Chondrocyte (in vitro differentiated cells): ENCODE data around the gene FRMD3. TPM values are rescaled to one million over a fixed set of nuclear protein-coding genes. Genes with fewer than 3 reads are reported as not detected.

Experiments
- DNase-seq: peaks from one replicate; pipeline ENCODE4 v3.0.0; 2021; ENCODE audit warnings: mixed read lengths, low spot score
- H3K27ac Mint-ChIP-seq: one replicate; pipeline ENCODE4 v1.8.0; 2021; ENCODE audit warnings: mild to moderate bottlenecking, moderate library complexity, mixed read lengths; ENCODE audit not compliant: unreplicated experiment
- H3K27me3 Mint-ChIP-seq: 2 replicates; pipeline ENCODE4 v1.8.0; 2021; ENCODE audit warnings: low read depth, mixed read lengths
- H3K36me3 Mint-ChIP-seq: 2 replicates; pipeline ENCODE4 v1.8.0; 2021; ENCODE audit warnings: low read depth, mixed read lengths
- H3K4me1 Mint-ChIP-seq: 2 replicates; pipeline ENCODE4 v1.8.0; 2021; ENCODE audit warnings: low read depth, mild to moderate bottlenecking, mixed read lengths
- H3K4me3 Mint-ChIP-seq: one replicate; pipeline ENCODE4 v1.8.0; 2021; ENCODE audit warnings: mild to moderate bottlenecking, moderate library complexity, mixed read lengths; ENCODE audit not compliant: unreplicated experiment
- H3K9me3 Mint-ChIP-seq: 2 replicates; pipeline ENCODE4 v1.8.0; 2021; ENCODE audit warnings: low read depth, mixed read lengths
- total RNA-seq: library from RNA; stranded (reverse); gene quantifications from 3 replicates; pipeline ENCODE4 v1.2.1, GENCODE V29; 2021
- TF ChIP-seq, protein P1 (sequence below): fragments of 200-600 bp; sonication (generic); IDR thresholded peaks from 2 replicates; pipeline ENCODE4 v1.5.0; 2021; ENCODE audit warnings: antibody characterized with exemption, mild to moderate bottlenecking, moderate library complexity

FRMD3 gene
- total RNA-seq, 1 donor from 2014 or later = 1.1 TPM

DNA sequence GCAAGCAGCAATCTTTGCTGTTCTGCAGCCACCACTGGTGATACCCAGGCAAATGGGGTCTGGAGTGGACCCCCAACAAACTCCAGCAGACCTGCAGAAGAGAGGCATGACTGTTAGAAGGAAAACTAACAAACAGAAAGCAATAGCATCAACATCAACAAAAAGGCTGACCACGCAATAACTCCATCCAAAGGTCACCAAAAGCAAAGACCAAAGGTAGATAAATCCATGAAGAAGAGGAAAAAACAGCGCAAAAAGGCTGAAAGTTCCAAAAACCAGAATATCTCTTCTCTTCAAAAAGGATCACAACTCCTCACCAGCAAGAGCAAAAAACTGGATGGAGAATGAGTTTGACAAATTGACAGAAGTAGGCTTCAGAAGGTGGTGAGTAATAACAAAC lies 23.4 kb downstream of the FRMD3 start:
- Mint-ChIP-seq H3K4me1 (peaks cover under 1% of the 10 kb centered on the region), H3K27me3 (peaks cover 4% of the 10 kb centered on the region), H3K4me3 (no peak overlapping the region), H3K36me3 (no peaks in the 10 kb centered on the region), H3K27ac (no peak overlapping the region), H3K9me3 (peaks cover 4% of the 10 kb centered on the region)
- TF ChIP-seq, protein P1, sequence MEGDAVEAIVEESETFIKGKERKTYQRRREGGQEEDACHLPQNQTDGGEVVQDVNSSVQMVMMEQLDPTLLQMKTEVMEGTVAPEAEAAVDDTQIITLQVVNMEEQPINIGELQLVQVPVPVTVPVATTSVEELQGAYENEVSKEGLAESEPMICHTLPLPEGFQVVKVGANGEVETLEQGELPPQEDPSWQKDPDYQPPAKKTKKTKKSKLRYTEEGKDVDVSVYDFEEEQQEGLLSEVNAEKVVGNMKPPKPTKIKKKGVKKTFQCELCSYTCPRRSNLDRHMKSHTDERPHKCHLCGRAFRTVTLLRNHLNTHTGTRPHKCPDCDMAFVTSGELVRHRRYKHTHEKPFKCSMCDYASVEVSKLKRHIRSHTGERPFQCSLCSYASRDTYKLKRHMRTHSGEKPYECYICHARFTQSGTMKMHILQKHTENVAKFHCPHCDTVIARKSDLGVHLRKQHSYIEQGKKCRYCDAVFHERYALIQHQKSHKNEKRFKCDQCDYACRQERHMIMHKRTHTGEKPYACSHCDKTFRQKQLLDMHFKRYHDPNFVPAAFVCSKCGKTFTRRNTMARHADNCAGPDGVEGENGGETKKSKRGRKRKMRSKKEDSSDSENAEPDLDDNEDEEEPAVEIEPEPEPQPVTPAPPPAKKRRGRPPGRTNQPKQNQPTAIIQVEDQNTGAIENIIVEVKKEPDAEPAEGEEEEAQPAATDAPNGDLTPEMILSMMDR = no peak
- DNase-seq = no peak

DNA sequence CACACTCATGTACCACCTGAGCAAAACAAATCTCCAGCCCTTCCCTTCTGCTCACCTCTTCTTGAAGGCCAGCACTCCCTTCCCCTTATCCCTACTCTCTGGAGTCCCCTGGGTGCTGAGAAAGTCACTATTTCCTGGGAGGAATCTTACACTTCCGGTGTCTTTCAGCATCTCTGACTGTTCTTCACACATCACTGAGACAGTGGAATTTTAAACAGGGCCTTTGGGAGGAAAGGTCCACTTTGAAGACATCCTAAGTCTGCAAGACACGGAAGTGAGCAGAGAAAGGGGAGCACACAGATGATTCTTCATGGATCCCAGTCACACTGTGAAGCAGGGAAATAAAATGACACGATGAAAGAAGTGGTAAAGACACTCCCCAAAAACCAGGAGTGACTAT lies 25.6 kb downstream of the FRMD3 start:
- Mint-ChIP-seq H3K9me3 (no peaks in the 10 kb centered on the region), H3K27me3 (peaks cover 2% of the 10 kb centered on the region), H3K4me3 (no peak overlapping the region), H3K4me1 (peaks cover 9% of the 10 kb centered on the region), H3K27ac (no peak overlapping the region), H3K36me3 (no peaks in the 10 kb centered on the region)
- TF ChIP-seq, protein P1 = no peak
- DNase-seq = no peak

DNA sequence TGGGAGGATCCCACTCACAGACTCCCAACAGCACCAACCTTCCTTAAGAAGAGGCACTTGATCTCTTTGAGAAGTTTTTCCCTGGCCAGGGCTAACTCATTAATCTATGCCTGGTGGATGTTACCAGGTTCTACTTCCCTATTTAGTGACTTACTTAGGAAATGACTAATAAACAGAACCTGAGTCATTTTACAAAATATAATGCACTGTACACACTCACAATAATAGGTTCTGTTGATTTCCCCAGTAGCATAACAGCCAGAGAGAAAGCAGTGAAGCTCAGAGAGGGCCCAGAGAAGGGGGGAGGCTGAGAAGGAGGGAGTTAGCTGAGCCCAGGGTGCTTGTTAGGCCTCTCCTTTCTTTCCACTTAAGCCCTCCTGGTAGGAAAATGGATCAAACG lies 27.1 kb downstream of the FRMD3 start:
- no peak for DNase-seq
- Mint-ChIP-seq H3K27ac (no peak overlapping the region), H3K4me3 (no peak overlapping the region)

DNA sequence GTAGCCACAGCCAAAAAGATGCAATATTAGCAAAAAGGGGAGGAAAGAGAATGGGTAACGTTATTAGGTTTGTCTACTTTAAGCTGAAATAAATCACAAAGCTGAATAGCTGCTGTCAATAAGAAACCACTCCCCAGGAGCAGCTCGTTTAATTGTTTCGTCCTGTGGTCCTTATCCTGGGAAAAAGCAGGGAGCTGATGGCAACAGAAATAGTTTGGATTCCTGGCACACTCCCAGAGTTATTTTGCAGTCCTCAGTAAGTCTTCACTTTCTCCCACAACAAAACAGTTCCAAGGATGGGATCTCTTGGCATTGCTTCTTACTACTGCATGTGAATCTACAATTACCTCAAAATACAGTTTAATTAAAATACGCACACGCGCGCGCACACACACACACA lies 28.8 kb downstream of the FRMD3 start:
- Mint-ChIP-seq H3K4me1 (peaks cover 9% of the 10 kb centered on the region), H3K9me3 (no peaks in the 10 kb centered on the region), H3K27me3 (no peaks in the 10 kb centered on the region), H3K36me3 (no peaks in the 10 kb centered on the region), H3K27ac (no peak overlapping the region), H3K4me3 (no peak overlapping the region)
- TF ChIP-seq, protein P1 = no peak
- no peak for DNase-seq

More for the DNA sequence above, 27.1 kb downstream of the FRMD3 start:
- H3K36me3 Mint-ChIP-seq = no peaks in the 10 kb centered on the region
- H3K9me3 Mint-ChIP-seq = no peaks in the 10 kb centered on the region
- H3K27me3 Mint-ChIP-seq = no peaks in the 10 kb centered on the region
- TF ChIP-seq, protein P1 = no peak
- peaks cover 9% of the 10 kb centered on the region for H3K4me1 Mint-ChIP-seq

DNA sequence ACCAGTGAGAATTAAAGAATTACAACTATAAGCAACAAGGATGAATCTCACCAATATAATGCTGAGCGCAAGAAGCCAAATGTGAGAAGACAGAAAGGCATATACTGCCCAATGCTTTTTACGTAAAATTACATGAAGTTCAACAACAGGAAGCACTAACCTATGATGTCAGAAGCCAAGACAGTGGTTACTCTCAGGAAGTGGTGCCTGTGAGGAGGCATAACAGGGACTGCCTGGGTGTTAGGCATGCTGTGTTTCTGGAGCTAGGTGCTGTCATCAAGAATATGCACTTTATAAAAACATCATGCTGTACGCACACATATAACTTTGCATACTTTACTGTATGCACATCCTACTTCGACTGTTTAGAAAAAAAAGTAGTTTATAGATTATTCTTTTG lies 30.1 kb downstream of the FRMD3 start:
- Mint-ChIP-seq H3K9me3 (no peaks in the 10 kb centered on the region), H3K4me3 (no peak overlapping the region), H3K36me3 (no peaks in the 10 kb centered on the region), H3K27me3 (no peaks in the 10 kb centered on the region), H3K27ac (no peak overlapping the region), H3K4me1 (peaks cover 9% of the 10 kb centered on the region)
- DNase-seq = no peak
- TF ChIP-seq, protein P1 = no peak
